HG03342 (cell line): ENCODE measurements around the gene PLPPR3.
"Not testable (repeated sequence)": the region's sequence is repeated elsewhere in the genome, so short reads cannot be mapped to it uniquely, and the experiment has no call there.

ENCODE experiments used
- ATAC-seq: cut with Tn5 transposase; IDR thresholded peaks from one replicate; pipeline ENCODE4 v1.9.1; 2021; ENCODE audit warnings: mild to moderate bottlenecking, moderate library complexity; ENCODE audit not compliant: unreplicated experiment

Gene PLPPR3

GRCh38 chr19:829129-829758 is 7.5 kb upstream of the PLPPR3 start:
- ATAC-seq: no peak

GRCh38 chr19:827710-828321 is 6.1 kb upstream of the PLPPR3 start, which contains the start of gene AZU1:
Gene AZU1 (plus strand): TSS chr19:827837. CDS start chr19:827847, 10 bp downstream.
- no peak for ATAC-seq

- ATAC-seq: no peak
Measured at GRCh38 chr19:827314-827709, 5.6 kb upstream of the PLPPR3 start.

- ATAC-seq: no peak
Measured at GRCh38 chr19:825897-826644, 4.3 kb upstream of the PLPPR3 start.

- no peak for ATAC-seq
Measured at GRCh38 chr19:824885-825284, 3.1 kb upstream of the PLPPR3 start.

GRCh38 chr19:823565-824121 is 1.9 kb upstream of the PLPPR3 start:
- ATAC-seq: no peak

GRCh38 chr19:821231-821824 is 427 bp downstream of the PLPPR3 start:
- no peak for ATAC-seq

GRCh38 chr19:820212-820611 is 1.5 kb downstream of the PLPPR3 start:
- not testable (repeated sequence) for ATAC-seq

- ATAC-seq: no peak
Measured at GRCh38 chr19:816500-816857, 5.3 kb downstream of the PLPPR3 start.

- ATAC-seq: no peak
Measured at GRCh38 chr19:815775-816499, 5.8 kb downstream of the PLPPR3 start.

- ATAC-seq: no peak
Measured at GRCh38 chr19:815079-815774, 6.5 kb downstream of the PLPPR3 start.

GRCh38 chr19:814152-815078 is 7.3 kb downstream of the PLPPR3 start:
- ATAC-seq: no peak

- no peak for ATAC-seq
Measured at GRCh38 chr19:813219-814151, 8.3 kb downstream of the PLPPR3 start.

- no peak for ATAC-seq
Measured at GRCh38 chr19:812747-813218, 9.0 kb downstream of the PLPPR3 start.

- no peak for ATAC-seq
Measured at GRCh38 chr19:812049-812746, 9.6 kb downstream of the PLPPR3 start.

GRCh38 chr19:811506-812048 is 10.2 kb downstream of the PLPPR3 start:
- ATAC-seq: no peak

- ATAC-seq: no peak
Measured at GRCh38 chr19:810883-811489, 10.8 kb downstream of the PLPPR3 start.
